Transverse colon (tissue), 4 donors: Measurements from ENCODE around the gene SLC5A2. TPM values are rescaled to one million over a fixed set of nuclear protein-coding genes. Genes with fewer than 3 reads are reported as not detected.

Experiments used
- DNase-seq: peaks from one replicate; pipeline ENCODE4 v3.0.0-alpha.2; 2019
- H3K27ac ChIP-seq, 4 donors: fragments of 200-600 bp; sonication (generic); 2 replicates each; pipeline ENCODE4 v1.5.1; 2016 to 2018; ENCODE audit warnings: inconsistent platforms in 4 of 4
- H3K27me3 ChIP-seq: fragments of 200-600 bp; sonication (generic); 2 replicates; pipeline ENCODE4 v1.5.1; 2017; ENCODE audit warnings: inconsistent platforms
- H3K36me3 ChIP-seq, 4 donors: fragments of 200-600 bp; sonication (generic); 2 replicates each; pipeline ENCODE4 v1.5.1; 2017 to 2019; ENCODE audit warnings: inconsistent platforms in 4 of 4
- H3K4me1 ChIP-seq, 4 donors: fragments of 200-600 bp; sonication (generic); 2 replicates each; pipeline ENCODE4 v1.5.1; 2017 to 2020; ENCODE audit warnings: inconsistent platforms in 4 of 4
- H3K4me3 ChIP-seq, 4 donors: fragments of 200-600 bp; sonication (generic); 1 replicate in 1 of 4; 2 replicates in 3 of 4; pipeline versions ENCODE4 v1.5.1 to v1.6.1; 2017 to 2019; ENCODE audit warnings: inconsistent platforms in 4 of 4
- H3K9me3 ChIP-seq, 2 donors: fragments of 200-600 bp; sonication (generic); 2 replicates each; pipeline ENCODE4 v1.5.1; 2017 to 2019; ENCODE audit warnings: inconsistent platforms in 2 of 2
- CTCF ChIP-seq, 5 experiments: fragments of 200-600 bp in 3 of 5; fragments of 450-650 bp in 2 of 5; sonication (generic) in 3 of 5; IDR thresholded peaks; 1 replicate in 2 of 5; 2 replicates in 3 of 5; pipeline ENCODE4 v1.5.1; 2016 to 2017; ENCODE audit warnings: antibody characterized with exemption in 5 of 5, inconsistent platforms in 3 of 5, mild to moderate bottlenecking in 2 of 5, moderate library complexity in 1 of 5
- EP300 ChIP-seq: sonication (generic); formaldehyde crosslinking; IDR thresholded peaks from one replicate; pipeline ENCODE4 v1.6.1; 2017; ENCODE audit warnings: antibody characterized with exemption, low read depth
- POLR2A ChIP-seq: fragments of 450-650 bp; IDR thresholded peaks from one replicate; pipeline ENCODE4 v1.6.1; 2016; ENCODE audit warnings: antibody characterized with exemption, mild to moderate bottlenecking, moderate library complexity
- POLR2AphosphoS5 ChIP-seq, 3 donors: sonication (generic); formaldehyde crosslinking; IDR thresholded peaks; one replicate each; pipeline ENCODE4 v1.6.1; 2016; ENCODE audit warnings: antibody characterized with exemption in 3 of 3
- WGBS, 2 donors: methylation state at CpG; one replicate each; pipeline ENCODE4 v1.1.5; 2018; ENCODE audit warnings: low coverage in 1 of 2; 5-methylcytosine and 5-hydroxymethylcytosine counted together
- in situ Hi-C, 4 donors: fragments of 200-750 bp; cut with MboI; loops; one replicate each; pipeline versions ENCODE4 v1.15.0 to v1.15.1; 2017; ENCODE audit warnings: low sequenced_read_pairs in 3 of 4, low pct_ligation_motif_present in 1 of 4, low pct_unique_long_range_greater_than_20kb in 1 of 4
- intact Hi-C: fragments of 100-400 bp; cut with DNase I; formaldehyde crosslinking; loops from one replicate; pipeline ENCODE4 v1.15.1; 2023; ENCODE audit warnings: low total_unique reads
- total RNA-seq, 4 donors: library from RNA; depleted of rRNA; stranded (reverse); fragments of >200 nt; gene quantifications; one replicate each; pipeline ENCODE4 v1.1.0, GENCODE V29; 2016

Gene SLC5A2
- total RNA-seq, 4 donors from 2014 or later, result not detected

GRCh38 chr16:31496670-31497069 is 13.7 kb downstream of the SLC5A2 start:
- no peak for TF ChIP-seq POLR2AphosphoS5 (IDR thresholded peaks at IDR 0.05)
- TF ChIP-seq CTCF (IDR thresholded peaks at IDR 0.05), result no peak
- no peak for TF ChIP-seq EP300
- in situ Hi-C loops, result loop anchor here in 1 of 4 donors (25.0 kb wide), 1 partner anchor 109 kb away; the partner anchor contains the start of gene ITGAD
- peaks cover 0 to 34% (median 14%) of the 10 kb centered on the region in 4 donors for H3K36me3 ChIP-seq

GRCh38 chr16:31498493-31498892 is 15.6 kb downstream of the SLC5A2 start:
- no peak overlapping the region for H3K4me3 ChIP-seq
- 93% methylated on average over 8 of the region's 8 CpGs; no CpG with 5 or more reads in 1 of the 2 donors for WGBS, 2 donors
- intact Hi-C loops, result no loop called here
- no peak overlapping the region for H3K27ac ChIP-seq
- no peaks in the 10 kb centered on the region for H3K27me3 ChIP-seq
- DNase-seq, result no peak
- no peak for TF ChIP-seq POLR2AphosphoS5 (IDR thresholded peaks at IDR 0.05)
- no peak for TF ChIP-seq POLR2A
- TF ChIP-seq EP300, result no peak
- TF ChIP-seq CTCF (IDR thresholded peaks at IDR 0.05), result no peak
- H3K36me3 ChIP-seq, result peaks cover 0 to 27% (median 13%) of the 10 kb centered on the region in 4 donors
- no peaks in the 10 kb centered on the region for H3K4me1 ChIP-seq
- in situ Hi-C loops, result loop anchor here in 1 of 4 donors (25.0 kb wide), 1 partner anchor 111 kb away; the partner anchor contains the start of gene ITGAD
- H3K9me3 ChIP-seq, result no peaks in the 10 kb centered on the region

More at GRCh38 chr16:31496670-31497069, 13.7 kb downstream of the SLC5A2 start:
- intact Hi-C loops, result no loop called here
- H3K4me1 ChIP-seq, result no peaks in the 10 kb centered on the region
- no peaks in the 10 kb centered on the region for H3K27me3 ChIP-seq
- H3K27ac ChIP-seq, result no peak overlapping the region
- no peak overlapping the region for H3K4me3 ChIP-seq
- DNase-seq, result no peak
- 91% methylated on average over 10 of the region's 10 CpGs; no CpG with 5 or more reads in 1 of the 2 donors for WGBS, 2 donors
- H3K9me3 ChIP-seq, result no peaks in the 10 kb centered on the region

GRCh38 chr16:31499928-31500327 is 17.0 kb downstream of the SLC5A2 start:
- WGBS, 2 donors, result 93% methylated on average over 8 of the region's 8 CpGs; no CpG with 5 or more reads in 1 of the 2 donors
- Histone ChIP-seq H3K4me1 (no peaks in the 10 kb centered on the region), H3K9me3 (no peaks in the 10 kb centered on the region), H3K36me3 (peaks cover 0 to 27% (median 11%) of the 10 kb centered on the region in 4 donors), H3K27ac (no peak overlapping the region), H3K4me3 (no peak overlapping the region), H3K27me3 (no peaks in the 10 kb centered on the region)
- TF ChIP-seq EP300, result no peak
- no peak for TF ChIP-seq POLR2A
- no peak for TF ChIP-seq POLR2AphosphoS5 (IDR thresholded peaks at IDR 0.05)
- TF ChIP-seq CTCF (IDR thresholded peaks at IDR 0.05), result no peak
- in situ Hi-C loops (loop anchor here in 1 of 4 donors (25.0 kb wide), 1 partner anchor 113 kb away; the partner anchor contains the start of gene ITGAD), intact Hi-C loops (no loop called here)
- DNase-seq, result no peak

GRCh38 chr16:31501226-31501965 is 18.5 kb downstream of the SLC5A2 start:
- peaks cover 0 to 20% (median 8%) of the 10 kb centered on the region in 4 donors for H3K36me3 ChIP-seq
- no peaks in the 10 kb centered on the region for H3K9me3 ChIP-seq
- H3K4me1 ChIP-seq, result peaks cover 0 to 10% (median under 1%) of the 10 kb centered on the region in 4 donors
- in situ Hi-C loops, result no loop called here
- no peak overlapping the region for H3K4me3 ChIP-seq
- H3K27me3 ChIP-seq, result no peaks in the 10 kb centered on the region
- DNase-seq, result no peak
- no peak for TF ChIP-seq CTCF (IDR thresholded peaks at IDR 0.05)
- no peak for TF ChIP-seq POLR2A
- TF ChIP-seq POLR2AphosphoS5 (IDR thresholded peaks at IDR 0.05), result no peak
- TF ChIP-seq EP300, result no peak
- intact Hi-C loops, result no loop called here
- WGBS, 2 donors, result 86 to 100% methylated on average over 1 to 3 of the region's 3 CpGs
- H3K27ac ChIP-seq, result no peak overlapping the region
